Upper lobe of left lung (tissue), 6 donors: ENCODE data around the gene SMYD3. TPM values are rescaled to one million over a fixed set of nuclear protein-coding genes. Genes with fewer than 3 reads are reported as not detected.

Experiments
- ATAC-seq, 2 donors: fragments of 200-7000 bp; cut with Tn5 transposase; one replicate each; pipeline ENCODE4 v1.9.1; 2022; ENCODE audit warnings: mild to moderate bottlenecking in 2 of 2, moderate library complexity in 2 of 2; ENCODE audit not compliant: low FRiP score in 2 of 2
- DNase-seq, 2 donors: peaks; one replicate each; pipeline ENCODE4 v3.0.0-alpha.2; 2019 to 2020
- H3K27ac ChIP-seq, 4 donors: fragments of 200-600 bp; sonication (generic); one replicate each; pipeline ENCODE4 v1.5.1; 2016 to 2019
- H3K27me3 ChIP-seq, 4 donors: fragments of 200-600 bp; sonication (generic); one replicate each; pipeline ENCODE4 v1.5.1; 2017 to 2019
- H3K36me3 ChIP-seq, 4 donors: fragments of 200-600 bp; sonication (generic); one replicate each; pipeline ENCODE4 v1.5.1; 2016 to 2019
- H3K4me1 ChIP-seq, 4 donors: fragments of 200-600 bp; sonication (generic); one replicate each; pipeline ENCODE4 v1.5.1; 2018 to 2019
- H3K4me3 ChIP-seq, 4 donors: fragments of 200-600 bp; sonication (generic); one replicate each; pipeline ENCODE4 v1.5.1; 2017 to 2019; ENCODE audit warnings: mild to moderate bottlenecking in 2 of 4, moderate library complexity in 1 of 4
- H3K9me3 ChIP-seq, 4 donors: fragments of 200-600 bp; sonication (generic); one replicate each; pipeline ENCODE4 v1.5.1; 2018 to 2019
- CTCF ChIP-seq, 6 experiments: fragments of 450-650 bp in 4 of 6; fragments of 200-600 bp in 2 of 6; sonication (generic) in 2 of 6; IDR thresholded peaks; one replicate each; pipeline ENCODE4 v1.5.1; 2016 to 2019; ENCODE audit warnings: antibody characterized with exemption in 6 of 6
- EP300 ChIP-seq, 4 donors: sonication (generic); formaldehyde crosslinking; IDR thresholded peaks; one replicate each; pipeline ENCODE4 v1.5.1; 2017; ENCODE audit warnings: antibody characterized with exemption in 4 of 4, control low read depth in 2 of 4
- POLR2A ChIP-seq, 4 donors: fragments of 450-650 bp; IDR thresholded peaks; one replicate each; pipeline ENCODE4 v1.5.1; 2016 to 2017; ENCODE audit warnings: antibody characterized with exemption in 4 of 4, mild to moderate bottlenecking in 2 of 4
- POLR2AphosphoS5 ChIP-seq, 2 donors: sonication (generic); formaldehyde crosslinking; IDR thresholded peaks; one replicate each; pipeline ENCODE4 v1.5.1; 2017; ENCODE audit warnings: antibody characterized with exemption in 2 of 2
- WGBS, 2 donors: methylation state at CpG; one replicate each; pipeline ENCODE4 v1.1.5; 2017 to 2018; 5-methylcytosine and 5-hydroxymethylcytosine counted together
- total RNA-seq, 6 donors: library from RNA; depleted of rRNA in 4 of 6; stranded (reverse); fragments of >200 nt in 4 of 6; gene quantifications; one replicate each; pipeline versions ENCODE4 v1.1.0 to v1.2.1, GENCODE V29; 2016 to 2021
- donor health status: DM: no; HTN: no; CAD: no; lungs with moderate emphysema.
- donor health status: DM: no; HTN: yes; CAD: no; lungs with severe emphysema.

Gene SMYD3
- total RNA-seq, 6 donors from 2014 or later, result 22.7 to 109 (median 34.0) TPM

GRCh38 chr1:245997471-245998258 is 509.4 kb downstream of the SMYD3 start:
- no peak overlapping the region for H3K27ac ChIP-seq
- H3K4me3 ChIP-seq, result no peak overlapping the region
- no peak for TF ChIP-seq EP300 (IDR thresholded peaks at IDR 0.05)
- TF ChIP-seq POLR2A (IDR thresholded peaks at IDR 0.05), result no peak
- no peak for TF ChIP-seq CTCF (IDR thresholded peaks at IDR 0.05)
- no peak for TF ChIP-seq POLR2AphosphoS5 (IDR thresholded peaks at IDR 0.05)
- no peaks in the 10 kb centered on the region for H3K9me3 ChIP-seq
- no peak for DNase-seq
- H3K36me3 ChIP-seq, result no peaks in the 10 kb centered on the region
- H3K4me1 ChIP-seq, result no peaks in the 10 kb centered on the region
- 61 to 63% methylated on average over 6 to 7 of the region's 7 CpGs for WGBS, 2 donors
- no peak for ATAC-seq
- H3K27me3 ChIP-seq, result no peaks in the 10 kb centered on the region

- WGBS, 2 donors, result 91 to 94% methylated on average over 15 of the region's 15 CpGs
- Histone ChIP-seq H3K27me3 (no peaks in the 10 kb centered on the region), H3K4me3 (no peak overlapping the region), H3K4me1 (no peaks in the 10 kb centered on the region), H3K9me3 (no peaks in the 10 kb centered on the region), H3K27ac (no peak overlapping the region), H3K36me3 (no peaks in the 10 kb centered on the region)
- ATAC-seq (no peak), DNase-seq (no peak)
- TF ChIP-seq POLR2AphosphoS5 (IDR thresholded peaks at IDR 0.05) (no peak), EP300 (IDR thresholded peaks at IDR 0.05) (no peak), POLR2A (IDR thresholded peaks at IDR 0.05) (no peak), CTCF (IDR thresholded peaks at IDR 0.05) (no peak)
These were observed 510.3 kb downstream of the SMYD3 start for GRCh38 chr1:245996811-245997210.

GRCh38 chr1:245995474-245995873 is 511.6 kb downstream of the SMYD3 start:
- Histone ChIP-seq H3K36me3 (no peaks in the 10 kb centered on the region), H3K27ac (no peak overlapping the region), H3K27me3 (no peaks in the 10 kb centered on the region), H3K9me3 (no peaks in the 10 kb centered on the region), H3K4me1 (no peaks in the 10 kb centered on the region), H3K4me3 (no peak overlapping the region)
- DNase-seq (no peak), ATAC-seq (no peak)
- TF ChIP-seq CTCF (IDR thresholded peaks at IDR 0.05) (no peak), EP300 (IDR thresholded peaks at IDR 0.05) (no peak), POLR2AphosphoS5 (IDR thresholded peaks at IDR 0.05) (no peak), POLR2A (IDR thresholded peaks at IDR 0.05) (no peak)
- WGBS, 2 donors, result 75 to 100% methylated on average over 1 of the region's 1 CpG

GRCh38 chr1:245991266-245991665 is 515.8 kb downstream of the SMYD3 start:
- no peak overlapping the region for H3K4me3 ChIP-seq
- H3K9me3 ChIP-seq, result no peaks in the 10 kb centered on the region
- peaks cover 0 to 10% (median 0%) of the 10 kb centered on the region in 4 donors for H3K4me1 ChIP-seq
- no peaks in the 10 kb centered on the region for H3K27me3 ChIP-seq
- no peaks in the 10 kb centered on the region for H3K36me3 ChIP-seq
- no peak overlapping the region for H3K27ac ChIP-seq
- DNase-seq (no peak), ATAC-seq (no peak)
- TF ChIP-seq EP300 (IDR thresholded peaks at IDR 0.05), result no peak
- no peak for TF ChIP-seq CTCF (IDR thresholded peaks at IDR 0.05)
- no peak for TF ChIP-seq POLR2AphosphoS5 (IDR thresholded peaks at IDR 0.05)
- no peak for TF ChIP-seq POLR2A (IDR thresholded peaks at IDR 0.05)
- 81 to 92% methylated on average over 4 of the region's 4 CpGs for WGBS, 2 donors
